Activated CD8-positive, alpha-beta memory T cell treated with anti-CD3 and anti-CD28 coated beads for 4 hours (primary cell): ENCODE measurements around the gene G2E3.
"Not testable (repeated sequence)": the region's sequence is repeated elsewhere in the genome, so short reads cannot be mapped to it uniquely, and the experiment has no call there.

Experiments used
- DNase-seq, 2 donors: peaks; one replicate each; pipeline ENCODE4 v3.0.0-alpha.2; 2020; ENCODE audit warnings: low read depth in 2 of 2

The G2E3 gene, protein sequence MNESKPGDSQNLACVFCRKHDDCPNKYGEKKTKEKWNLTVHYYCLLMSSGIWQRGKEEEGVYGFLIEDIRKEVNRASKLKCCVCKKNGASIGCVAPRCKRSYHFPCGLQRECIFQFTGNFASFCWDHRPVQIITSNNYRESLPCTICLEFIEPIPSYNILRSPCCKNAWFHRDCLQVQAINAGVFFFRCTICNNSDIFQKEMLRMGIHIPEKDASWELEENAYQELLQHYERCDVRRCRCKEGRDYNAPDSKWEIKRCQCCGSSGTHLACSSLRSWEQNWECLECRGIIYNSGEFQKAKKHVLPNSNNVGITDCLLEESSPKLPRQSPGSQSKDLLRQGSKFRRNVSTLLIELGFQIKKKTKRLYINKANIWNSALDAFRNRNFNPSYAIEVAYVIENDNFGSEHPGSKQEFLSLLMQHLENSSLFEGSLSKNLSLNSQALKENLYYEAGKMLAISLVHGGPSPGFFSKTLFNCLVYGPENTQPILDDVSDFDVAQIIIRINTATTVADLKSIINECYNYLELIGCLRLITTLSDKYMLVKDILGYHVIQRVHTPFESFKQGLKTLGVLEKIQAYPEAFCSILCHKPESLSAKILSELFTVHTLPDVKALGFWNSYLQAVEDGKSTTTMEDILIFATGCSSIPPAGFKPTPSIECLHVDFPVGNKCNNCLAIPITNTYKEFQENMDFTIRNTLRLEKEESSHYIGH

GRCh38 chr14:30558675-30559555, at the start of gene G2E3:
Gene G2E3, plus strand, starts transcription at chr14:30559158. Its CDS starts 21,922 bp downstream, at chr14:30581080.
- DNase-seq: peak; percentile 71 to 74

- DNase-seq: no peak
Observed at GRCh38 chr14:30517737-30518136, 41.2 kb upstream of the G2E3 start.

GRCh38 chr14:30518867-30519560, 39.9 kb upstream of the G2E3 start:
- no peak for DNase-seq

DNA sequence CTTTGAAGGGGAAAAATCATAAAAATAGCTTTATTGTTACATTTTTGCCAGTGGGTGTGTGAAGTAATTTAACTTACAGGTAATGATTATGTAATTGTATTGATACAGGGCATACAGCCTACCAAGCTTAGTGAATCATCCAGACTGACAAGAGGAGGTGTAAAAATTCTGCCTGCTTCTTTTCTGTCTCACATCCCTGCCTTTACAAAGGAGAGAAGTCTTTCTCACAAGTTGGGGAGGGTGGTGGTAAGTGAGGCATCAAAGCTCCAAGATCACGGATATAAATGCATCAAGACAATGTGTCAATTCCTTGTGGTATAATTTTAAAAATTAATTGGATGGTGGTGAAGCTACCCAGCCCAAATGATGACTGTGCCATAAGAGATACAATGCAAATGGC, 39.0 kb upstream of the G2E3 start:
- DNase-seq: no peak

DNA sequence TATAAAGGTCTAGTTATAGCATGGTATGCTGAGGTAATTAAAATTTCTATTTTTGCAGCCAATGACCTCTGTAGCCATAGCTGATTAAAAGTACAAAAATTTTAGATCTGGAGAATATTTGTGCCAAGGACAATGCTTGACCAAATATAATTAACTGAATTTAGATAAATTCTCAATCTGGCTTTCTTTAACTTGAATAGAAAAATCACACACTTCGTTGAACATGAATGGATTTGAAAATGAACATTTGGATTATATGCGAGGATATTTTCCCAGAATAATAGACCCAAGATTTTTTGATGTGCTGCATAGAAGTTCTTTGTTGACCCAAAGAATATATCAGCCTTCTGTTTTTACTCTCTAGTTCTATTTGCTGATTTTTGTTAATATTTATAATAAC, 38.4 kb upstream of the G2E3 start:
- DNase-seq: no peak

DNA sequence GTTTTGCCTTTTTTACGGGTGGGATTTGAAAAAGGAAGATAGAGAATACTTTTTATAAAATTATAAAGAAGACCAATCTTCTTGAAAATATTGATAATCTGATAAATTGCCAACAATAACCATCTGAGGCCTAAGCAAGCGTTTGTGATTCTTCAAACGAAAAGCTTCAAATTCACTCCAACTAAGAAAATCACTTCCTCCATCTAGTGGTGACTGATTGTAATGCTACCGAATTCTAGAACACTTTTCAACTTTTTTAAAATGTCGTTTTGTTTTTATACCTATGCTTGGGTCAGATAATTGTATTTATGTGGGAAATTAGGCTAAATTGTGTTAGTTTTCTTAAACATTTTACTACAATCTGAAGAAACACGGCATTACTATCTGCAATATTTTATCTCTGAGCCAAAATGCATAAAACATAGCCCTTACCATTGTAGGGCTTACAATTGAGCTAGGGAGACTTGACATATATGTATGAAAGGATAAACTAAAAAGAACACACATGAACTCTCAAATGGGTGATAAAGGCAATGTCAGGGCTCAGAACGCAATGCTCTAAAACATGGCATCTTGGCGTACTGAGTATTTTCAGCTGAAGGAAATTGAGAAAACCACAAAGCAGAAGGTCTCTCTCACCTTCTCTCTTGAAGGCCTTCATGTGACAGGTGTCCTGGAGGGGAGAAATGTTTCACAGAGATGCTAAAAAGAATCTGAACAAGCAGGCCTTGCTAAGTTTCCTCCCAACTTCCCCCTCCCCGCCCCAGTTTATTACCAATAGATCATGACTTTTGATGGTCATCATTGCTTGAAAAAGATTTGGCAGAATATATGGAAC, 36.8 kb upstream of the G2E3 start:
- no peak for DNase-seq

DNA sequence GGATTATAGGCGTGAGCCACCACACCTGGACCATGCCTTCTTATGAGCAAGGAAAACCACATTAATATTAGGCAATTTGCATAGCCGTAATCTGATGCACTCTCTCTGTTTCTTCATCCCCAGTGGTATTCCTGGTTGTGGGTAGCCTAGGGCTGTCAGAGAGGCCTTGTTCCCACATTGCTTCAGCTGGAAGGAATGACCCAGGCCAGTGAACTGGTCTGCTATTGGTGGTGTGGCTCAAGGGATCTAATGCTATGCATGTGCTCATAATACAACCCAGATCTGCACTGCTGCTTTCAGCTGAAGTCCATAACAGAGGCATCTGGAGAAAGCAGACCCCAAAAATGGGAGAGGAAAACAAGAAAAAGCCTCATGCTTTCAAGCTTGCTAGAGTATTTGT, 33.1 kb upstream of the G2E3 start:
- no peak for DNase-seq

GRCh38 chr14:30527196-30527595, 31.8 kb upstream of the G2E3 start:
- no peak for DNase-seq

GRCh38 chr14:30528119-30528518, 30.8 kb upstream of the G2E3 start:
- DNase-seq: no peak

DNA sequence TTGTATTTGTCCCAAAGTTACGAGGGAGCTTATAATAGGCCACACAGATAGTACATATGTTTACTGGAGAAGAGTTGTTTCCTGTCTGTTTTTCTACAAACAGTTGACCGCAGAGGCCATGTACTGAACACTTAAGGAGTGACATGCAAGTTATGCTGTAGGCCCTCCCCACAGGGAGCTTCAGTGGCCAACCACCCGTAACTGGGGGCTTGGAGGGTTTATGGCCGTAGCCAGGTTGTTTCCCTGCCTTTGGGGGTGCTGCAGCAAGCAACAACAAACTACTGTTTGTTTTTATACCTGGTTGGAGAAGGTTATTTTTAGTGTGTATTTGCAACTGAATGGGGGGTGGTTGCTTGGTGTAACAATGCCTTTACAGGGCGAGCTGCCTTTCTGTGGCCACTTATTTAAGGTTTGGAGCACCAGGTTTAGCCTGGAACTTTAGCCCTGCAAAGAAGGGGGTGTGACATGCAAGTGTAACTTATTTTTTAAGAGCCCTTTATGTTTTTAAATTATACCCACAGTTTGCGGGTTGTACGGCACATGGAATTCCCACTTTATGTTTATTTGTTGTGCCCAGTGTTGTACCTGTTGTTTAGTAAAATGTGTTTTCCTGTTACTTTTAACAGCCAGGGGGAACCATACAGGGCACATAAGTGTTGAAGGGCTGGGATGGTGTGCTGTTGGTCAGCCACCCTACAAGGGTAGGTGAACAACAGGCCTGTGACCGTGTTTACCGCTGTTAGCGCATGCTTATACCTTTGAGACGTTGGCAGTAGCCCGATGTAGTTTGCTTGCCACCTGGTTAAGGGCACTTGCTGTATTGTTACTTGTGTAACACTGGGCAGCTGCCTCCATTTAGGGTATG, 29.9 kb upstream of the G2E3 start:
- no peak for DNase-seq

GRCh38 chr14:30532264-30532663, 26.7 kb upstream of the G2E3 start:
- DNase-seq: no peak

DNA sequence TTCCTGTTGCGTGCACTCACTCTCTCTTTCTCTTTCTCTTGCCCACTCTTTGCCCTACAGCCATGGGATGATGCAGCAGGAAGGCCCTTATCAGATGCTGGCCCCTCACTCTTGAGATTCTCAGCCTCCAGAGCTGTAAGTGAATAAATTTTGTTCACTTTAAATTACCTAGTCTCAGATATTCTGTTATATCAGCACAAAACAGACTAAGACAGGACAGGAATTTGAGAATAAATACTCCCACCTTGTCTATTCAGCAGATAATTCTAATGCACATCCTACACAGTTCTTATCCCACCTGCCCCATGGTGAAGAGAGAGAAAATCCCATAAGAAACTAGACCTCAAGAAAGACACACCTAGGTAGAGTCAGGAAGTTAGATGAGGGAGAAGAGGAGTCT, 25.8 kb upstream of the G2E3 start:
- DNase-seq: no peak

DNA sequence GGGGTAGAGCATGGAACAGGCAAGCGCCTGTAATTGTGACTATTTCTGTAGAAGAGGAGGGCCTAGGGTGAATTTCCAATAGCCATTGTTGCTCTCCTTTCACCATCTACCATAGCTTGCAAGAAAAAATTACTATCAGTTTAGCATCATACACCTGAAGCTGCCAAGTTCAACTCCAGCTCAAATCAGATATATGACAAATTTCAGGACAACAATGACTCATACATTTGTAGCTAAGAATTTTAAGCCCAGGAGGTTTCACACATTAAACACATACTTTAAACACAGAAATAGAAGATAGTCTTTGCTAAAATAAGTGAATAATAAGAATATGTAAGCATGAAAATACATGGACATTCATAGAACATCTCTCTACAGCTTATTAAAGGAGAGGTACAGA, 17.6 kb upstream of the G2E3 start:
- no peak for DNase-seq

GRCh38 chr14:30546735-30547134, 12.2 kb upstream of the G2E3 start:
- DNase-seq: not testable (repeated sequence)

DNA sequence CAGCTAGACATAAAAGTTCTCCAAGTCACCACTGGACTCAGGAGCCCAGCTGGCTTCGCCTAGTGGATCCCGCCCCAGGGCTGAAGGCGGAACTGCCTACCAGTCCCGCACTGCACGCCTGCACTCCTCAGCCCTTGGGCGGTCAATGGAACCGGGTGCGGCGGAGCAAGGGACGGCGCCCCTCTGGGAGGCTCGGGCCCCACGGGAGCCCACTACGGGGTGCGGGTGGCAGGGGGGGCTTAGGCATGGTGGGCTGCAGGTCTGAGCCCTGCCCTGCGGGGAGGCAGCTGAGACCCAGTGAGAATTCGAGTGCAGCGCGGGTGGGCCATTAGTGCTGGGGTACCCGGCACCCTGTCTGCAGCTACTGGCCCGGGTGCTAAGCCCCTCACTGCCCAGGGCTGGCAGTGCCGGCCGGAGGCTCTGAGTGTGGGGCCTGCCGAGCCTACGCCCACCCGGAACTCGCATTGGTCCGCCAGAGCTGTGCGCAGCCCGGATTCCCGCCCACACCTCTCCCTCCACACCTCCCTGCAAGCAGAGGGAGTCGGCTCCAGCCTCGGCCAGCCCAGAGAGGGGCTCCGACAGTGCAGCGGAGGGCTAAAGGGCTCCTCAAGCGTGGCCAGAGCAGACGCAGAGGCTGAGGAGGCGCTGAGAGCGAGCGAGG, 11.4 kb upstream of the G2E3 start:
- DNase-seq: no peak

- no peak for DNase-seq
Observed at GRCh38 chr14:30550335-30550734, 8.6 kb upstream of the G2E3 start.

- DNase-seq: no peak
Observed at GRCh38 chr14:30551460-30551859, 7.5 kb upstream of the G2E3 start.

- DNase-seq: no peak
Observed at GRCh38 chr14:30553311-30553989, 5.5 kb upstream of the G2E3 start.

DNA sequence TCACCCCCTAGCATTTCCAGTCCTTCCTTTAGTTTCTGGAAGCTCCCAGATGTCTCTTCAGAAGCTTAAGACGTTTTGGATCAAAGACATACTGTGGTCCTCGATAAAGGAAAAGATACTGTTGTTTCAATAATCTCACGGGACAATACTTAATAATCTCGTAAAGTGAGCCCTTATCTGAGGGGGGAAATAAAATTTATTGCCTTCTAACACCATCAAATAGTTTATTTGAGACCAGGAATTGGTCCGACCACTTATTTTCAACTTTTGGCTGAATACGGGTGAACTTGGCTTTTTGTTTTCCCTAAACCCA, 640 bp upstream of the G2E3 start:
- DNase-seq: no peak
